Transverse colon (tissue), 4 donors: Measurements from ENCODE around the gene CALY.

Source experiments
- EP300 ChIP-seq: sonication (generic); formaldehyde crosslinking; IDR thresholded peaks from one replicate; pipeline ENCODE4 v1.6.1; 2017; ENCODE audit warnings: antibody characterized with exemption, low read depth
- POLR2A ChIP-seq: fragments of 450-650 bp; IDR thresholded peaks from one replicate; pipeline ENCODE4 v1.6.1; 2016; ENCODE audit warnings: antibody characterized with exemption, mild to moderate bottlenecking, moderate library complexity
- POLR2AphosphoS5 ChIP-seq, 3 donors: sonication (generic); formaldehyde crosslinking; IDR thresholded peaks; one replicate each; pipeline ENCODE4 v1.6.1; 2016; ENCODE audit warnings: antibody characterized with exemption in 3 of 3
- TF ChIP-seq, protein P1 (sequence below), 5 experiments: fragments of 200-600 bp in 3 of 5; fragments of 450-650 bp in 2 of 5; sonication (generic) in 3 of 5; IDR thresholded peaks; 1 replicate in 2 of 5; 2 replicates in 3 of 5; pipeline ENCODE4 v1.5.1; 2016 to 2017; ENCODE audit warnings: antibody characterized with exemption in 5 of 5, inconsistent platforms in 3 of 5, mild to moderate bottlenecking in 2 of 5, moderate library complexity in 1 of 5

DNA sequence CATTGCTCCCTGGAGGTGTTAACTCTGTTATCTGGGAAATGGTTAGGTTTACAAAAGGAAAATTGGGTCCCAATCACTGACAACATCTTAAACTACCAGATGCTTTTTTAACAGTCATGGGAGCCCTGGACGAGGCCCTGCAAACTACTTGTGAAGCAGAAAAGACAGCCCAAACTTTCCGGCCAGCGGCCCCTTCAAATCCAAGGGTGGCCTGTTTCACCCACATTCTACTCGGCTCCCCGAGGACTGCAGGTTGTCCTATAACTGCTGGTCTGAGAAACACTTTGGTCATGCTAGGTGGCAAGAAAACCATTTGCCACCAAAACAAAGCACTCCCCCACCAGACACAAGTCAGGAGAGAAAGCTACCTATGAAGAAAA is 30.6 kb downstream of the CALY start:
- TF ChIP-seq EP300 (no peak), POLR2AphosphoS5 (IDR thresholded peaks at IDR 0.05) (no peak), POLR2A (no peak)
- TF ChIP-seq, protein P1, sequence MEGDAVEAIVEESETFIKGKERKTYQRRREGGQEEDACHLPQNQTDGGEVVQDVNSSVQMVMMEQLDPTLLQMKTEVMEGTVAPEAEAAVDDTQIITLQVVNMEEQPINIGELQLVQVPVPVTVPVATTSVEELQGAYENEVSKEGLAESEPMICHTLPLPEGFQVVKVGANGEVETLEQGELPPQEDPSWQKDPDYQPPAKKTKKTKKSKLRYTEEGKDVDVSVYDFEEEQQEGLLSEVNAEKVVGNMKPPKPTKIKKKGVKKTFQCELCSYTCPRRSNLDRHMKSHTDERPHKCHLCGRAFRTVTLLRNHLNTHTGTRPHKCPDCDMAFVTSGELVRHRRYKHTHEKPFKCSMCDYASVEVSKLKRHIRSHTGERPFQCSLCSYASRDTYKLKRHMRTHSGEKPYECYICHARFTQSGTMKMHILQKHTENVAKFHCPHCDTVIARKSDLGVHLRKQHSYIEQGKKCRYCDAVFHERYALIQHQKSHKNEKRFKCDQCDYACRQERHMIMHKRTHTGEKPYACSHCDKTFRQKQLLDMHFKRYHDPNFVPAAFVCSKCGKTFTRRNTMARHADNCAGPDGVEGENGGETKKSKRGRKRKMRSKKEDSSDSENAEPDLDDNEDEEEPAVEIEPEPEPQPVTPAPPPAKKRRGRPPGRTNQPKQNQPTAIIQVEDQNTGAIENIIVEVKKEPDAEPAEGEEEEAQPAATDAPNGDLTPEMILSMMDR (IDR thresholded peaks at IDR 0.05) = no peak
